GM23338 (cell line): Measurements from ENCODE around the gene ARL8B. TPM values are rescaled to one million over a fixed set of nuclear protein-coding genes. Genes with fewer than 3 reads are reported as not detected.

Experiments used
- ATAC-seq: fragments of 200-7000 bp; cut with Tn5 transposase; 3 replicates; pipeline ENCODE4 v1.9.1; 2020
- DNase-seq: peaks from one replicate; pipeline ENCODE4 v3.0.0-alpha.2; 2015; ENCODE audit warnings: low spot score
- H2AFZ ChIP-seq: fragments of 200-600 bp; sonication (generic); 2 replicates; pipeline ENCODE4 v1.8.0; 2016; ENCODE audit warnings: antibody characterized with exemption, mild to moderate bottlenecking, moderate library complexity
- H3F3A ChIP-seq: fragments of 200-600 bp; sonication (generic); replicated peaks from 2 replicates; pipeline ENCODE4 v1.8.0; 2017; ENCODE audit warnings: antibody characterized with exemption, mixed run types, low read depth
- H3K27ac ChIP-seq: fragments of 200-600 bp; sonication (generic); 2 replicates; pipeline ENCODE4 v1.6.1; 2016; ENCODE audit warnings: low read depth
- H3K27me3 ChIP-seq: fragments of 200-600 bp; sonication (generic); 2 replicates; pipeline ENCODE4 v1.8.0; 2016; ENCODE audit warnings: mild to moderate bottlenecking, mixed run types, moderate library complexity; ENCODE audit not compliant: insufficient read depth
- H3K36me3 ChIP-seq: fragments of 200-600 bp; sonication (generic); 2 replicates; pipeline ENCODE4 v1.8.0; 2016; ENCODE audit warnings: mild to moderate bottlenecking; ENCODE audit not compliant: insufficient read depth
- H3K4me1 ChIP-seq: fragments of 200-600 bp; sonication (generic); 2 replicates; pipeline ENCODE4 v1.8.0; 2016; ENCODE audit warnings: mild to moderate bottlenecking, moderate library complexity; ENCODE audit not compliant: insufficient read depth
- H3K4me2 ChIP-seq: fragments of 200-600 bp; sonication (generic); 2 replicates; pipeline ENCODE4 v1.7.1; 2017; ENCODE audit warnings: mixed run types
- H3K4me3 ChIP-seq: fragments of 200-600 bp; sonication (generic); 2 replicates; pipeline ENCODE4 v1.6.1; 2016; ENCODE audit warnings: mixed run types
- H3K79me2 ChIP-seq: fragments of 200-600 bp; sonication (generic); replicated peaks from 2 replicates; pipeline ENCODE4 v1.8.0; 2017; ENCODE audit warnings: mild to moderate bottlenecking; ENCODE audit not compliant: insufficient read depth
- H3K9me2 ChIP-seq: fragments of 200-600 bp; sonication (generic); 2 replicates; pipeline ENCODE4 v1.8.0; 2017; ENCODE audit not compliant: insufficient read depth
- H4K20me1 ChIP-seq: fragments of 200-600 bp; sonication (generic); replicated peaks from 2 replicates; pipeline ENCODE4 v1.8.0; 2017; ENCODE audit warnings: mild to moderate bottlenecking; ENCODE audit not compliant: insufficient read depth
- H3K27ac Mint-ChIP-seq: 2 replicates; pipeline ENCODE4 v1.8.0; 2020; ENCODE audit warnings: inconsistent platforms, mild to moderate bottlenecking, moderate library complexity, mixed read lengths
- H3K27me3 Mint-ChIP-seq: 3 replicates; pipeline ENCODE4 v1.8.0; 2022; ENCODE audit warnings: low read depth, mild to moderate bottlenecking, moderate library complexity, mixed read lengths, inconsistent platforms; ENCODE audit not compliant: insufficient read depth, poor library complexity
- H3K36me3 Mint-ChIP-seq: 3 replicates; pipeline ENCODE4 v1.8.0; 2021; ENCODE audit warnings: low read depth, mild to moderate bottlenecking, inconsistent platforms, moderate library complexity, mixed read lengths
- H3K4me1 Mint-ChIP-seq: 3 replicates; pipeline ENCODE4 v1.8.0; 2020; ENCODE audit warnings: mild to moderate bottlenecking, inconsistent platforms, mixed read lengths
- H3K4me3 Mint-ChIP-seq: 3 replicates; pipeline ENCODE4 v1.8.0; 2021; ENCODE audit warnings: moderate library complexity, mild to moderate bottlenecking, inconsistent platforms, mixed read lengths
- H3K9me3 Mint-ChIP-seq: 3 replicates; pipeline ENCODE4 v1.8.0; 2020; ENCODE audit warnings: moderate library complexity, mild to moderate bottlenecking, inconsistent platforms, mixed read lengths
- CREB1 ChIP-seq: fragments of 250-450 bp; sonication (Bioruptor Pico); IDR thresholded peaks from 2 replicates; pipeline ENCODE4 v1.5.0; 2020; ENCODE audit warnings: low read depth, mild to moderate bottlenecking, moderate library complexity
- CTCF ChIP-seq, 2 experiments: fragments of 200-600 bp in 1 of 2; sonication (generic) in 1 of 2; conservative IDR thresholded peaks; 2 replicates each; pipeline versions ENCODE4 v1.5.1 to v1.6.1; 2016 to 2017; ENCODE audit warnings: antibody characterized with exemption in 2 of 2, low read depth in 2 of 2, mild to moderate bottlenecking in 2 of 2, moderate library complexity in 1 of 2
- EZH2 ChIP-seq: fragments of 200-600 bp; sonication (generic); IDR thresholded peaks from one replicate; pipeline ENCODE4 v1.8.0; 2017; ENCODE audit warnings: antibody characterized with exemption, mild to moderate bottlenecking, low read depth; ENCODE audit not compliant: unreplicated experiment
- EZH2phosphoT487 ChIP-seq: fragments of 200-600 bp; sonication (generic); IDR thresholded peaks from one replicate; pipeline ENCODE4 v1.8.1; 2018; ENCODE audit warnings: antibody characterized with exemption; ENCODE audit not compliant: unreplicated experiment
- JUNB ChIP-seq: IDR thresholded peaks from one replicate; pipeline ENCODE4 v1.6.1; 2016; ENCODE audit warnings: antibody characterized with exemption; ENCODE audit not compliant: unreplicated experiment
- NANOG ChIP-seq: IDR thresholded peaks from 2 replicates; pipeline ENCODE4 v1.6.1; 2016; ENCODE audit warnings: antibody characterized with exemption, borderline replicate concordance
- POLR2AphosphoS5 ChIP-seq: IDR thresholded peaks from 2 replicates; pipeline ENCODE4 v1.6.1; 2016; ENCODE audit warnings: antibody characterized with exemption, low read depth
- REST ChIP-seq: IDR thresholded peaks from one replicate; pipeline ENCODE4 v1.6.1; 2018; ENCODE audit warnings: antibody characterized with exemption; ENCODE audit not compliant: unreplicated experiment
- STAT1 ChIP-seq: IDR thresholded peaks from one replicate; pipeline ENCODE4 v1.6.1; 2016; ENCODE audit warnings: antibody characterized with exemption; ENCODE audit not compliant: unreplicated experiment
- ZNF114 ChIP-seq: fragments of 250-450 bp; sonication (Bioruptor Pico); IDR thresholded peaks from 2 replicates; pipeline ENCODE4 v1.5.0; 2020; ENCODE audit warnings: mild to moderate bottlenecking, moderate library complexity
- ZNF331 ChIP-seq: fragments of 250-450 bp; sonication (Bioruptor Pico); IDR thresholded peaks from 2 replicates; pipeline ENCODE4 v1.5.0; 2020; ENCODE audit warnings: low read depth, mild to moderate bottlenecking, moderate library complexity
- ZNF462 ChIP-seq: fragments of 250-450 bp; sonication (Bioruptor Pico); IDR thresholded peaks from 2 replicates; pipeline ENCODE4 v1.5.0; 2020; ENCODE audit warnings: mild to moderate bottlenecking, moderate library complexity
- polyA plus RNA-seq: library from polyadenylated mRNA; unstranded; fragments of >200 nt; fragmentation: Nextera tagmentation; extraction: Ambion mirVana; gene quantifications from 2 replicates; pipeline ENCODE4 v1.2.1, GENCODE V29; 2016
- total RNA-seq: library from RNA; depleted of rRNA; stranded (reverse); fragments of >200 nt; shearing (Covaris generic); gene quantifications from 2 replicates; pipeline ENCODE4 v1.2.3, GENCODE V29; 2014
- TF ChIP-seq, protein P1 (sequence below): IDR thresholded peaks from 2 replicates; pipeline ENCODE4 v1.6.1; 2016; ENCODE audit warnings: antibody characterized with exemption

ARL8B gene
- total and polyA plus RNA-seq, 2 experiments from 2014 or later, result 25.5 to 40.8 TPM

DNA sequence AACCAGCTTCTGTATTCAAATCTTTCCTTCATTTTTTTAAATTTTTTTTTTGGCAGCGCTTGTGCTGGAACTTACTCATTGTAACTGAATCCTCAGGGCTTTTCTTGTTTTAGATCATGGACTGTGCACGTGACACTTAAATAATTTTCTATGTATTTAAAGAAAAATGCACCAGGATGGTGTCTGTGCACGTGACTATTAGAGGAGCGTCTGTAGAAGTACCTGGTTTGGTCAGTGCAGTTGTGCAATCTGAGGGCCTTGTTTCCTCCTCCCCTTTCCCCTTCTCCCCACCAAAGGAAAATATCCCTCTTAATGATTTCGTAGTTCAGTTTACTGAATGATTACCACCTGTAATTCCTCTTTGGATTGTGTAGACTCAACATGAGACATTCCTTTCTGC lies 96.7 kb downstream of the ARL8B start:
- Histone ChIP-seq H3K27me3 (no peaks in the 10 kb centered on the region), H3K4me2 (0 out of 2 replicates have a peak overlapping the region, but pooled peaks have one; percentile 11), H3K27ac (peak overlapping the region; percentile 39; the same call in 1 of the 2 replicates), H3K9me2 (no peaks in the 10 kb centered on the region), H3K4me1 (peaks cover 21% of the 10 kb centered on the region), H3K4me3 (no peak overlapping the region), H3F3A (no peaks in the 10 kb centered on the region), H4K20me1 (no peaks in the 10 kb centered on the region; the same call in 1 of the 2 replicates), H2AFZ (no peak overlapping the region), H3K36me3 (peaks cover 11% of the 10 kb centered on the region; the same call in 1 of the 2 replicates), H3K79me2 (no peaks in the 10 kb centered on the region)
- Mint-ChIP-seq H3K4me3 (peak overlapping the region; percentile 15; the same call in 1 of the 3 replicates), H3K9me3 (no peaks in the 10 kb centered on the region), H3K36me3 (peaks cover 44% of the 10 kb centered on the region), H3K27ac (peak overlapping the region; percentile 80), H3K4me1 (peaks cover 63% of the 10 kb centered on the region), H3K27me3 (peaks cover 5% of the 10 kb centered on the region)
- no peak for TF ChIP-seq JUNB
- TF ChIP-seq STAT1, result no peak
- no peak for TF ChIP-seq CTCF (conservative IDR thresholded peaks at IDR 0.05; ENCODE audit: low read depth in 2 of 2)
- TF ChIP-seq CREB1, result no peak
- no peak for TF ChIP-seq ZNF331 (CRISPR knock-in tag)
- no peak for TF ChIP-seq REST
- TF ChIP-seq EZH2phosphoT487, result no peak
- TF ChIP-seq ZNF114 (CRISPR knock-in tag), result no peak
- no peak for TF ChIP-seq EZH2
- no peak for TF ChIP-seq ZNF462 (CRISPR knock-in tag)
- no peak for TF ChIP-seq POLR2AphosphoS5
- TF ChIP-seq, protein P1, sequence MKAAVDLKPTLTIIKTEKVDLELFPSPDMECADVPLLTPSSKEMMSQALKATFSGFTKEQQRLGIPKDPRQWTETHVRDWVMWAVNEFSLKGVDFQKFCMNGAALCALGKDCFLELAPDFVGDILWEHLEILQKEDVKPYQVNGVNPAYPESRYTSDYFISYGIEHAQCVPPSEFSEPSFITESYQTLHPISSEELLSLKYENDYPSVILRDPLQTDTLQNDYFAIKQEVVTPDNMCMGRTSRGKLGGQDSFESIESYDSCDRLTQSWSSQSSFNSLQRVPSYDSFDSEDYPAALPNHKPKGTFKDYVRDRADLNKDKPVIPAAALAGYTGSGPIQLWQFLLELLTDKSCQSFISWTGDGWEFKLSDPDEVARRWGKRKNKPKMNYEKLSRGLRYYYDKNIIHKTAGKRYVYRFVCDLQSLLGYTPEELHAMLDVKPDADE, result no peak
- TF ChIP-seq NANOG, result no peak
- ATAC-seq (peak; percentile 45), DNase-seq (no peak)
